ENCODE results near the gene KANSL1. TPM values are rescaled to one million over a fixed set of nuclear protein-coding genes. Genes with fewer than 3 reads are reported as not detected.

KANSL1 gene
- total and polyA plus RNA-seq, 2 of the 4 experiments (the other 2 are of a cell fraction), result 19.1 to 49.6 TPM

GRCh38 chr17:46173153-46173552 is 20.1 kb downstream of the KANSL1 start:
- H3K27me3 ChIP-seq (ENCODE audit: control insufficient read depth, insufficient read depth, low read length), result no peaks in the 10 kb centered on the region
- no peak overlapping the region for H3K27ac ChIP-seq (ENCODE audit: insufficient read depth, low read length)
- H3K23ac ChIP-seq (ENCODE audit: low read depth, low read length), result peak overlapping the region; percentile 29; the same call in 1 of the 2 replicates
- H2BK120ac ChIP-seq (ENCODE audit: low read depth, low read length), result no peak overlapping the region
- no peak overlapping the region for H2AK9ac ChIP-seq (replicated peaks; ENCODE audit: low read depth, low read length, poor library complexity)
- H3K14ac ChIP-seq (replicated peaks; ENCODE audit: low read depth, low read length), result no peak overlapping the region
- H2BK20ac ChIP-seq (ENCODE audit: low read depth, low read length), result no peak overlapping the region
- DNase-seq (no peak), ATAC-seq (ENCODE audit: low read depth) (no peak)
- peaks cover 11% of the 10 kb centered on the region for H3K4me1 ChIP-seq (ENCODE audit: control insufficient read depth, insufficient read depth, low read length)
- H4K5ac ChIP-seq (ENCODE audit: low read depth, low read length), result no peak overlapping the region
- H2AFZ ChIP-seq (replicated peaks; ENCODE audit: low read length, poor library complexity), result no peak overlapping the region
- BruUV-seq (replicated peaks), result no TSS peak
- no peak overlapping the region for H2BK15ac ChIP-seq (ENCODE audit: low read depth, low read length)
- H3K4ac ChIP-seq (ENCODE audit: low read depth, low read length), result no peak overlapping the region
- no peak overlapping the region for H3K18ac ChIP-seq (ENCODE audit: low read depth, low read length)
- WGBS, 2 experiments (ENCODE audit: extremely low coverage in 2 of 2, insufficient read length in 1 of 2), result no CpG with 5 or more reads among the region's 2 CpGs
- no peak overlapping the region for H4K8ac ChIP-seq (ENCODE audit: low read depth in 2 of 2, low read length in 2 of 2)
- intact Hi-C loops (cut with micrococcal nuclease) (no loop called here), in situ Hi-C loops (cut with MboI; ENCODE audit: low sequenced_read_pairs) (no loop called here), dilution Hi-C loops (cut with HindIII; ENCODE audit: low sequenced_read_pairs, unreplicated experiment) (no loop called here)
- H3K4me2 ChIP-seq (ENCODE audit: low read depth, low read length), result no peak overlapping the region
- no peak overlapping the region for H2AK5ac ChIP-seq (ENCODE audit: low read depth, low read length)
- no peak overlapping the region for H4K91ac ChIP-seq (ENCODE audit: insufficient read depth, low read depth, low read length)
- peaks cover 98% of the 10 kb centered on the region for H4K20me1 ChIP-seq (ENCODE audit: insufficient read depth, low read length)
- POLR2A ChIA-PET (ENCODE audit: unreplicated experiment), result no interaction called here
- no peaks in the 10 kb centered on the region for H3K9me3 ChIP-seq (ENCODE audit: control insufficient read depth, insufficient read depth, low read length)
- no peak overlapping the region for H3K9ac ChIP-seq (ENCODE audit: low read depth, low read length)
- H2BK5ac ChIP-seq (ENCODE audit: low read depth, low read length, poor library complexity, severe bottlenecking), result no peak overlapping the region
- peaks cover 17% of the 10 kb centered on the region for H3K9me1 ChIP-seq (ENCODE audit: insufficient read depth, low read length)
- H3K4me3 ChIP-seq (ENCODE audit: insufficient read depth, low read depth, low read length), result no peak overlapping the region
- CTCF ChIA-PET, result no interaction called here
- H3K56ac ChIP-seq (ENCODE audit: extremely low read depth, insufficient read depth, low read length), result no peak overlapping the region
- peaks cover 20 to 86% of the 10 kb centered on the region in 2 experiments for H3K79me1 ChIP-seq (ENCODE audit: low read depth in 1 of 2, low read length in 2 of 2)
- peaks cover 20% of the 10 kb centered on the region for H3K36me3 ChIP-seq (ENCODE audit: control insufficient read depth, insufficient read depth, low read length)
- no peak for TF ChIP-seq RCOR1 (IDR thresholded peaks at IDR 0.05; ENCODE audit: insufficient replicate concordance, low read length)
- no peak for TF ChIP-seq NFE2L2 (IDR thresholded peaks at IDR 0.05; ENCODE audit: low read depth, low read length)
- no peak for TF ChIP-seq CEBPB (IDR thresholded peaks at IDR 0.05; ENCODE audit: low read depth, low read length)
- TF ChIP-seq MAZ (IDR thresholded peaks at IDR 0.05; ENCODE audit: borderline replicate concordance, low read depth, low read length), result no peak
- no peak for TF ChIP-seq POLR2A (IDR thresholded peaks at IDR 0.05; ENCODE audit: low read depth, low read length)
- no peak for TF ChIP-seq CTCF (conservative IDR thresholded peaks at IDR 0.05; ENCODE audit: low read depth, low read length)
- no peak for TF ChIP-seq RAD21 (IDR thresholded peaks at IDR 0.05; ENCODE audit: low read length)
- no peak for TF ChIP-seq MAFK (IDR thresholded peaks at IDR 0.05; ENCODE audit: low read depth, low read length)

Data from IMR-90 (cell line).